Head of caudate nucleus (tissue), 42 donors: ENCODE results near the gene GPRIN3.

Source experiments
- DNase-seq, 42 donors: peaks; one replicate each; pipeline versions ENCODE4 v3.0.0 to v3.0.0-alpha.2; 2020 to 2021; ENCODE audit warnings: mixed read lengths in 7 of 42
- intact Hi-C: fragments of 100-400 bp; cut with DNase I; formaldehyde crosslinking; loops from one replicate; pipeline ENCODE4 v1.15.0; 2022

GPRIN3 gene

GRCh38 chr4:89296399-89296798 is 11.2 kb downstream of the GPRIN3 start:
- intact Hi-C loops: no loop called here
- no peak for DNase-seq

DNA sequence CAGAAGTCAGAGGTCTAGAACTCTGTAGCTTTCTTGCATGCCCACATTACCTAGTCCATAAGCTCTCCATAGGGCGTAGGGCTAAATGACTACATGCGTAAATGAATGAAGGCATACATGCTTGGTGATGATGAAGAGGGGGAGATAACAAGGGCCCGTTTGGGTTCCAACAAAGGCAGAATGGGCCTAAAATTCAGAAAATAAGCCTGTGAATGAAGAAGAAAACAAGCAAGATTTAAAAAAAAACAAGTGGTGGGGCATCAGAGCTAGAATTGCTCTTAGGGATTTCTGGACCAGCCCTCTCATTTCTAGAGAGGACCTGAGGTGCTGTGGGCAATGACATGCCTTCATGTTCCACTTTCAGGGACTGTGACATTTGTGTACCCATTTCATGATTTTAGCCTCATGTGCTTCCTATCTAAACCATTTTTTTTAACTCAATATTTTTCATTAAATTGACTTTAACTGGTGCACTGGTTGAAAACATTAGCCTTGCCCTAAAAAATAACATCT is 12.1 kb downstream of the GPRIN3 start:
- intact Hi-C loops: no loop called here
- DNase-seq: no peak

GRCh38 chr4:89294573-89295269 is 12.9 kb downstream of the GPRIN3 start:
- no peak for DNase-seq
- intact Hi-C loops: no loop called here

DNA sequence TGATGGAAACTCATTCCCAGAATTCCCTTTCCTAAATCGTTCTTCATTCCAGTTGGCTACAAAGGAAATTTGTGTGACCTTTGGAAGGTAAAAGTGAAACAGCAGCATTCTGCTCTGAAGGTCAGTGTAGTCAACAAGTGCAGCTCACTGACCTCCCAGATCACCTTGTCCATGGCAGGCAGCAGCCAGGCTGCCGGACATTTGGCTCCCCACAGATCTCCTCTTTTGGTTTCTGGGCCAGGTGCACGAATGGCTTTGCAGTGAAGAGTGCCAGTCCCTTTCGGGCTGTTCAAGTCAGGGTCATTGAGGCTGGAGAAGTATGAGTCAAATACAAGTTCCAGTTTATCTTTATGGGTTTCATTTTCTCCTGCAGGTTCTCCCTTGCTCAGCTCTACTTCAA is 14.3 kb downstream of the GPRIN3 start:
- intact Hi-C loops: no loop called here
- DNase-seq: no peak

- no peak for DNase-seq
- intact Hi-C loops: no loop called here
Observed at GRCh38 chr4:89290727-89291516, 16.7 kb downstream of the GPRIN3 start.

GRCh38 chr4:89289312-89289711 is 18.3 kb downstream of the GPRIN3 start:
- no peak for DNase-seq
- intact Hi-C loops: no loop called here

- intact Hi-C loops: no loop called here
Observed at GRCh38 chr4:89288430-89288829, 19.2 kb downstream of the GPRIN3 start.

DNA sequence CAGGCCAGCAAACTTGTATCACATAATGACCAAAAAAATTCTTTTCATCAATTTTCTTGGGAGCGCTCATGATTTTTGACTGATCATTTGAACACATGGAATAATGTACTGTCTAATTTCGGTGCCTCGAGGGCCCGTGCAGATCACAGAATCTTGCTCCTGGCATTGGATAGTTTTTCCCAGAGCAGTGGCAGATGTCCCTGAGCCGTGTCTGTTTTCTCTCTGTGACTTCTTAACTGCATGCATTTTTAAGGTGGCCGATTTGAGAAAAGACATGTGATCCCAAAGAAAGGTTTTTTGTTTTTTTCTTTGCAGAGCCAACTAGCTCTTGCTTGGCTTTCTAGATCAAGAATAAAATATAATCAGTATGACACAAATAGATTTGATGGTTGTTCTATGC is 19.7 kb downstream of the GPRIN3 start:
- no peak for DNase-seq
- intact Hi-C loops: no loop called here

More at GRCh38 chr4:89288430-89288829, 19.2 kb downstream of the GPRIN3 start:
- no peak for DNase-seq

- DNase-seq: no peak
- intact Hi-C loops: no loop called here
Observed at GRCh38 chr4:89285745-89286144, 21.9 kb downstream of the GPRIN3 start.

GRCh38 chr4:89284828-89285227 is 22.8 kb downstream of the GPRIN3 start:
- intact Hi-C loops: no loop called here
- DNase-seq: no peak

DNA sequence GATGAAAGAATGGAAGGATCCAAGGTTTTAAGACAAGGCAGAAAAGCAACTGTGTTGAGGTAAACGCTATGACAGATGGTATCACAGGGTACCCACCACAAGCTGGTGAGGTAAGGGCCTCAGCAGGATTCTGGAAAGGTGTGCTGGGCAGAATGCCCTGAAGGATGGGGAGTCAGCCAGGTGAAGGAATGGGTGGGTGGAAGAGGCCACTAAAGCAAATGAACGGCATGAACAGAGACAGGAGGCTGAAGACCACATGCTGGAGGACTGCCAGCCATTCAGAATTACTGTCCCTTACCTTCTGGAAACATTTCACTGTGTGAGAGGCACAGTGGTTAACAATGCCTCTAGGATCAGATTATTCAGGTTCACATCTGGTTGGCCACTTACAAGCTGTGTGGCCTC is 23.6 kb downstream of the GPRIN3 start:
- intact Hi-C loops: no loop called here
- DNase-seq: no peak

- DNase-seq: peak in 1 of 42 donors; percentile 25
- intact Hi-C loops: no loop called here
Observed at GRCh38 chr4:89283226-89284009, 24.2 kb downstream of the GPRIN3 start.

GRCh38 chr4:89279385-89279784 is 28.2 kb downstream of the GPRIN3 start:
- intact Hi-C loops: no loop called here
- no peak for DNase-seq

DNA sequence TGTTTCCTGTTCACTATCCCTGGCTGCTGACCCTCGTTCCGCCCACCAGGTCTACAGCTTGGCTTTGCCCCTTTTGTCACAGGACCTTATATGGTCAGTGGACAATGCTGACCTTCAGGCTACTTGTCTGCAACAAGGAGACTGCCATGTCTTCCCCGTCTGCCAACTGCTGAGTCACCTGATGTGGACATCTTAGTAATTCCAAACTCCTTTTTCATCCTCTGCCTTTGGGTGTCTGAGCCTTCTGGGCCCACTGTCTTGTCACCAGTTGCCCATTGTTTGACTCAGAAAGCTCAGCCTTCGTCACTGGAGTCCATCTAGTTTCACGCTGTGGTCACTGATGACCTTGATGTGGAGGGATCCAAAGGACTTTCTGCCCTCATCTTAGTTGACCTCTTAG is 30.2 kb downstream of the GPRIN3 start:
- intact Hi-C loops: no loop called here
- no peak for DNase-seq

GRCh38 chr4:89276296-89276695 is 31.3 kb downstream of the GPRIN3 start:
- intact Hi-C loops: no loop called here
- no peak for DNase-seq

- intact Hi-C loops: no loop called here
- DNase-seq: no peak
Observed at GRCh38 chr4:89275587-89275986, 32.0 kb downstream of the GPRIN3 start.

DNA sequence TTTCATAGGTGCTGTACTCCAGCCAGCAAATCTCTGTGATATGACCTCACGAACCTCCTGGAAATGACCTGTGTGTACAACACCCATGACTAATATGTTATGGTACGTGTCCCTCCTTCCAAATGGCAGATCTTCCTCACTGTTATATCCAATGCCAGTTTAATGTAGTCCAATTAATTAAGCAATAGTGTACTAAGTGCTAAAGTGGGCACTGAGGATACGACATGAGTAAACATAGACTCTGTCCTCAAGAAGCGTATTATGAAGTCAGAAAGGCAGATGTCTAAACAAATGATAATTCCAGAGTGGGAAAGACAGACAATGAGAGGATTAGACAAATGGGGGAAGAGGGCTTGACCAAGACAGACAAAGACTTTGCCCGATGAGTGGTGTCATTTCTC is 33.9 kb downstream of the GPRIN3 start:
- intact Hi-C loops: no loop called here
- no peak for DNase-seq

GRCh38 chr4:89270792-89271191 is 36.8 kb downstream of the GPRIN3 start:
- DNase-seq: no peak
- intact Hi-C loops: no loop called here

DNA sequence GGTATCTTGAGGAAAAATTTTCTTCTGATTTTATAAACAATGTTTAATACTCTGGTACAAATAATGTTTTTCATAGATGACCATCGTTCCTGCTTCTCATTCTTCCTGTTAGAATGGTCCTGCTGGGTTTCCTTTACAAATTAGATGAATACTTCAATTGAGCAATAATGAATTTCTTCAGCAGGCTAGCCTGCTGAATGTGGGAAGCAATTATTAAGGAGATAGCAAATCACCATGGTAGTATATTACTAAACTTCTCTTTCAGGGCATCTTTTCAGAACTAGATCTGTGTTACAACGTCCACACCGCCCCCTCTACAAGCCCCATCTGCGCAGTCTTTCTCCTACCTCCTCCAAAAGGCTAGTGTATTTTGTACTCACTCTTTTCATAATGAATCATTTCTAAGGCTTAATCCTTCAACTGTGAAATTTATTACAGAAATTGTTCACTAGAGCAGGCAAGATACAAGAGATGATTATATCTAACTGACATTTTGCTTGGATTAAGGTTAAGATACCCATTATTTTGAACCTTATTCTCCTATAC is 38.4 kb downstream of the GPRIN3 start:
- intact Hi-C loops: no loop called here
- DNase-seq: no peak

GRCh38 chr4:89268679-89269078 is 38.9 kb downstream of the GPRIN3 start:
- intact Hi-C loops: no loop called here

More at GRCh38 chr4:89268679-89269078, 38.9 kb downstream of the GPRIN3 start:
- DNase-seq: no peak
